Measurements from ENCODE around the gene DEAF1.

The DEAF1 gene

GRCh38 chr11:611001-611996, 83.7 kb downstream of the DEAF1 start:
- DNase-seq, result no peak

- no peak for DNase-seq
These were observed 84.7 kb downstream of the DEAF1 start for GRCh38 chr11:610146-610801.

- DNase-seq, result no peak
These were observed 85.6 kb downstream of the DEAF1 start for GRCh38 chr11:609341-609811.

DNA sequence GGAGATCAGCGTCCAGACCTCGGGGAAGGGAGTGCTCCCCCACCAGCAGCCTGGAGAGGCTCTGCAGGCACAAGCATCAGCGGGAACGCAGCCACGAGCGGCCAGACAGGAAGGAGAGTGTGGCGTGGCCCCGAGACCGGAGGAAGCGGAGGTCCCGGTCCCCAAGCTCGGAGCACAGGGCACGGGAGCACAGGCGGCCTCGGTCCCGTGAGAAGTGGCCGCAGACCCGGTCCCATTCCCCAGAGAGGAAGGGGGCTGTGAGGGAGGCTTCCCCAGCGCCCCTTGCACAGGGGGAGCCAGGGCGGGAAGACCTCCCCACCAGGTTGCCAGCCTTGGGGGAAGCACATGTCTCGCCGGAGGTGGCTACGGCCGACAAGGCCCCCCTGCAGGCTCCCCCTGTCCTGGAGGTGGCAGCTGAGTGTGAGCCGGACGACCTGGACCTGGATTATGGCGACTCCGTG, 86.2 kb downstream of the DEAF1 start:
- DNase-seq, result no peak

DNA sequence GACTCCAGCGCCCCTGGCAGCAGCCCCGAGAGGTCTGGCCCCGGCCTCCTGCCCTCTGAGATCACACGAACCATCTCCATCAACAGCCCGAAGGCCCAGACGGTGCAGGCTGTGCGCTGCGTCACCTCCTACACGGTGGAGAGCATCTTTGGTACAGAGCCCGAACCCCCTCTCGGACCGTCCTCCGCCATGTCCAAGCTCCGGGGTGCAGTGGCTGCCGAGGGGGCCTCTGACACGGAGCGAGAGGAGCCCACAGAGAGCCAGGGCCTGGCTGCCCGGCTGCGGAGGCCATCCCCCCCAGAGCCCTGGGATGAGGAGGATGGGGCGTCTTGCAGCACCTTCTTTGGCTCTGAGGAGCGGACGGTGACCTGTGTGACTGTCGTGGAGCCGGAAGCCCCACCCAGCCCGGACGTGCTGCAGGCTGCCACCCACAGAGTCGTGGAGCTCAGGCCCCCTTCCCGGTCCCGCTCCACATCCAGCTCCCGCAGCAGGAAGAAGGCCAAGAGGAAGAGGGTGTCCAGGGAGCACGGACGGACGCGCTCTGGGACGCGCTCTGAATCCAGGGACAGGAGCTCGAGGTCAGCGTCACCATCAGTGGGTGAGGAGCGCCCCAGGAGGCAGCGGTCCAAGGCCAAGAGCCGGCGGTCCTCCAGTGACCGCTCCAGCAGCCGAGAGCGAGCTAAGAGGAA, 86.9 kb downstream of the DEAF1 start:
- no peak for DNase-seq

GRCh38 chr11:607020-607780, 87.8 kb downstream of the DEAF1 start:
- DNase-seq, result no peak

DNA sequence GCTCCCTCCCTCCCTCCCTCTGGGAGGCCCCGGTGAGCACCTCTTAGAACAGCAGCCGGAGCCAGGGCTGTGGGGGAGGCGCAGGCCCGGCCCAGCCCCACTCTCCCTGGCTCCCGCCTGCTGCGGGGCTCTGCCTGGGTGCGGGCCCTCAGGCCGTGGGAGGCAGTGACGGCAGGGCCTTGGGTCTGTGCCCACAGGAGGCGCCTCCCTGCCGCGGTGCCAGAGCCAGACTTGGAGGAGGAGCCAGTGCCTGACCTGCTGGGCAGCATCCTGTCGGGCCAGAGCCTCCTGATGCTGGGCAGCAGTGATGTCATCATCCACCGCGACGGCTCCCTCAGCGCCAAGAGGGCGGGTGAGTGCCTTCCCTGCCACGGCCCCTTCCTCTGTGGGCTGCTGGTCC, 88.8 kb downstream of the DEAF1 start:
- no peak for DNase-seq

GRCh38 chr11:605286-606129, 89.5 kb downstream of the DEAF1 start:
- DNase-seq, result no peak

DNA sequence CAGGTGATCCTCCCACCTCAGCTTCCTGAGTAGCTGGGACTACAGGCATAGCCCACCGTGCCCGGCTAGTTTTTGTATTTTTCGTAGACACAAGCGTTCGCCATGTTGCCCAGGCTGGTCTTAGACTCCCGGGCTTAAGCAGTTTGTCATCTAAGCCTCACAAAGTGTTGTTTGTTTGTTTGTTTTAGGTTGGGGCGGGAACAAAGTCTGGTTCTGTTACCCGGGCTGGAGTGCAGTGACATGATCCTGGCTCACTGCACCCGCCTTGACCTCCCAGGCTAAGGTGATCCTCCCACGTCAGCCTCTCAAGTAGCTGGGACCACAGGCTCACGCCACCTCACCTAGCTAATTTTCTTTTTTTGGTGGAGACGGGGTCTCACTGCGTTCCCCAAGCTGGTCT, 91.9 kb downstream of the DEAF1 start:
- no peak for DNase-seq

GRCh38 chr11:601573-602245, 93.3 kb downstream of the DEAF1 start:
- DNase-seq, result no peak

DNA sequence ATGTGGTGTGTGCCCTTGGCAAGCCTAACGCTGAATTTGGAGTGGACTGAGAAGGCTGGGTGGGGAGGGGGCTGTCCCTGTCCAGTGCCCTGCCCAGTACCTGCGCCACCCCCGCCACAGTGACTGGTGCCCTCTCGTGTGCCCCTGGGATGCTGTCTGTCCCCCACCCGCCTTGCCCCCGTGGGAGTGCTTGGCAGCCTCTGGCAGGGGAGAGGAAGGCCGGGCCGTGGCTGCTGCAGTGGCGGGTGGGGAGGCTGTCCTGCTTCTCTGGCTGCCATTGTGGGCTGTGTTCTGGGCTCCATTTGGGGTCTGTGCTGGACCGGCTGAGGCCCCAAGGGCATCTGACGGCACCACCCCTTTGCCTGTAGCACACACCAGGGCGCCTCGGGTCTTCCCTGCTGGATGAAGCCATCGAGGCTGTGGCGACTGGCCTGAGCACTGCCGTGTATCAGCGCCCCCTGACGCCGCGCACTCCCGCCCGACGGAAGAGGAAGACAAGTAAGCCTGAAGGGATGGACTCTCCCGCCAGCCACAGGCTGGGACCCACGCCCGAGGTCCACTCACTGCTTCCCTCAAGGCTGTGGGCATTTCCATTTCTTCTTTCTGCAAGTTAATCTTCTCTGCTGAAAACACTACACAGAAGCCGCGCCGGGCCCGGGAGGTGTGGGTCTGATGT, 96.9 kb downstream of the DEAF1 start:
- DNase-seq, result no peak

DNA sequence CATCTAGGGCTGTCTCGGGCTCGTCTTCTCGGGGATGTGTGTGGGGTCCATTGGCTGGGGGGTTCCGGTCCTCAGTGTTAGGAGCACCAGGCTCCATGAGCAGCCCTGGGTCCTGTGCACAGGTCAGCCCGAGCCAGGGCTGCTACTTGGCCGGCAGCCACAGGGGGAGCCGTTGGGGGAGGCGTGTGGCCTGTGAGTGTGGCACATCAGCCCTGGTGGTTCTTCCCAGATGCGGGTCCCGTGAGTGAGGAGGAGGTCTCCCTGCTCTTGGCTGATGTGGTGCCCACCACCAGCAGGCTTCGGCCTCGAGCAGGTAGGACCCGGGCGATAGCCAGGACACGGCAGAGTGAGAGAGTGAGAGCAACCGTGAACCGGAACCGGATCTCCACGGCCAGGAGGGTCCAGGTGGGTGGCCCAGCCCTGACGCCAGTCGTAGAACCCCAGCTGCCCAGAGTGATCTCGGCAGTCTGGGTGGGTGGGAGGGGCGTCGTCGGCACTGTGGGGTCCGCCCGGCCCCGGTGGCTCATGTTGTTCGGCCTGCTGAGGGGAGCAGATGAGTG, 97.8 kb downstream of the DEAF1 start:
- no peak for DNase-seq

- no peak for DNase-seq
These were observed 98.6 kb downstream of the DEAF1 start for GRCh38 chr11:596374-596773.

GRCh38 chr11:595400-595799, 99.6 kb downstream of the DEAF1 start:
- no peak for DNase-seq
